PC-9 (cell line): Measurements from ENCODE around the gene EYA3. TPM values are rescaled to one million over a fixed set of nuclear protein-coding genes. Genes with fewer than 3 reads are reported as not detected.

Experiments used
- BruUV-seq: library from RNA; stranded (reverse); fragments of 400-500 nt; replicated peaks from 2 replicates; lab custom pipeline; 2021; lab: Mats Ljungman, UMichigan
- CTCF ChIA-PET: fragments of 300-600 bp; sonication (Branson Sonifier 250); formaldehyde crosslinking; loops from one replicate; lab custom pipeline; 2022; ENCODE audit warnings: antibody characterized with exemption; lab: Charles Lee
- POLR2A ChIA-PET: fragments of 300-600 bp; sonication (Branson Sonifier 250); formaldehyde crosslinking; loops from one replicate; lab custom pipeline; 2022; ENCODE audit warnings: antibody characterized with exemption; ENCODE audit not compliant: unreplicated experiment; lab: Charles Lee
- DNase-seq, 2 experiments: peaks; one replicate each; pipeline versions ENCODE4 v3.0.0 to v3.0.0-alpha.2; 2015 to 2022; ENCODE audit warnings: mixed read lengths in 1 of 2
- H2AFZ ChIP-seq: fragments of 200-600 bp; sonication (generic); 2 replicates; pipeline ENCODE4 v1.8.1; 2017; ENCODE audit warnings: antibody characterized with exemption
- H3F3A ChIP-seq: fragments of 200-600 bp; sonication (generic); 2 replicates; pipeline ENCODE4 v1.8.1; 2017; ENCODE audit warnings: antibody characterized with exemption, mild to moderate bottlenecking, low read depth; ENCODE audit not compliant: insufficient read depth
- H3K27ac ChIP-seq: fragments of 200-600 bp; sonication (generic); 2 replicates; pipeline ENCODE4 v1.6.1; 2016; ENCODE audit warnings: mixed run types
- H3K27me3 ChIP-seq: fragments of 200-600 bp; sonication (generic); 2 replicates; pipeline ENCODE4 v1.6.1; 2016; ENCODE audit warnings: low read depth, mixed run types; ENCODE audit not compliant: insufficient read depth
- H3K36me3 ChIP-seq: fragments of 200-600 bp; sonication (generic); 2 replicates; pipeline ENCODE4 v1.6.1; 2016; ENCODE audit warnings: low read depth, mixed run types
- H3K4me1 ChIP-seq: fragments of 200-600 bp; sonication (generic); replicated peaks from 2 replicates; pipeline ENCODE4 v1.6.1; 2016; ENCODE audit warnings: mixed run types; ENCODE audit not compliant: insufficient read depth
- H3K4me2 ChIP-seq: fragments of 200-600 bp; sonication (generic); 2 replicates; pipeline ENCODE4 v1.6.1; 2017; ENCODE audit warnings: mixed run types
- H3K4me3 ChIP-seq: fragments of 200-600 bp; sonication (generic); 2 replicates; pipeline ENCODE4 v1.6.1; 2016; ENCODE audit warnings: mixed run types
- H3K79me2 ChIP-seq: fragments of 200-600 bp; sonication (generic); 2 replicates; pipeline ENCODE4 v1.6.1; 2017; ENCODE audit warnings: low read depth, mixed run types
- H3K9me2 ChIP-seq: fragments of 200-600 bp; sonication (generic); 2 replicates; pipeline ENCODE4 v1.8.1; 2017; ENCODE audit warnings: mild to moderate bottlenecking; ENCODE audit not compliant: insufficient read depth
- H3K9me3 ChIP-seq: fragments of 200-600 bp; sonication (generic); 2 replicates; pipeline ENCODE4 v1.8.1; 2016; ENCODE audit warnings: low read depth; ENCODE audit not compliant: insufficient read depth
- H4K20me1 ChIP-seq: fragments of 200-600 bp; sonication (generic); 2 replicates; pipeline ENCODE4 v1.8.1; 2017; ENCODE audit not compliant: insufficient read depth
- CTCF ChIP-seq: fragments of 200-600 bp; sonication (generic); conservative IDR thresholded peaks from 2 replicates; pipeline ENCODE4 v1.6.1; 2017; ENCODE audit warnings: mixed run types, antibody characterized with exemption, mild to moderate bottlenecking, moderate library complexity
- EZH2 ChIP-seq: fragments of 200-600 bp; sonication (generic); IDR thresholded peaks from 2 replicates; pipeline ENCODE4 v1.8.0; 2017; ENCODE audit warnings: antibody characterized with exemption, low read depth
- intact Hi-C: fragments of 100-400 bp; cut with micrococcal nuclease; formaldehyde crosslinking; loops from one replicate; pipeline ENCODE4 v1.10.0; 2022; ENCODE audit not compliant: unreplicated experiment
- total RNA-seq: library from RNA; stranded (reverse); gene quantifications from 2 replicates; pipeline ENCODE4 v1.2.3, GENCODE V29; 2021

EYA3 gene
- total RNA-seq, 1 experiment from 2014 or later = 19.0 TPM

GRCh38 chr1:27931184-27931583, 157.2 kb downstream of the EYA3 start:
- DNase-seq = no peak
- TF ChIP-seq CTCF = no peak
- no peak for TF ChIP-seq EZH2
- Histone ChIP-seq H3K4me2 (no peak overlapping the region), H3K79me2 (no peaks in the 10 kb centered on the region), H3K9me2 (no peaks in the 10 kb centered on the region), H3K36me3 (no peaks in the 10 kb centered on the region), H3K27me3 (no peaks in the 10 kb centered on the region), H4K20me1 (no peaks in the 10 kb centered on the region), H3K27ac (no peak overlapping the region), H3F3A (no peaks in the 10 kb centered on the region; the same call in 1 of the 2 replicates), H3K9me3 (no peaks in the 10 kb centered on the region), H3K4me3 (no peak overlapping the region), H3K4me1 (peaks cover 11% of the 10 kb centered on the region), H2AFZ (no peak overlapping the region)
- BruUV-seq = no TSS peak
- CTCF ChIA-PET = interaction anchor here (0.7 kb wide), 1 partner anchor 147 kb away, joined by 3 read pairs; no protein-coding TSS in a partner anchor
- intact Hi-C loops = no loop called here
- POLR2A ChIA-PET = interaction anchor here (0.6 kb wide), 1 partner anchor 57 kb away, joined by 4 read pairs; no protein-coding TSS in a partner anchor

- POLR2A ChIA-PET = no interaction called here
Observed at GRCh38 chr1:27928216-27928954, 160.0 kb downstream of the EYA3 start.

GRCh38 chr1:27922272-27922671, 166.1 kb downstream of the EYA3 start:
- no peak for DNase-seq
- Histone ChIP-seq H3K9me3 (no peaks in the 10 kb centered on the region), H3K36me3 (no peaks in the 10 kb centered on the region), H3K27me3 (no peaks in the 10 kb centered on the region), H3F3A (no peaks in the 10 kb centered on the region), H3K4me2 (no peak overlapping the region), H4K20me1 (no peaks in the 10 kb centered on the region), H3K9me2 (no peaks in the 10 kb centered on the region), H2AFZ (no peak overlapping the region), H3K27ac (no peak overlapping the region), H3K79me2 (no peaks in the 10 kb centered on the region), H3K4me3 (no peak overlapping the region), H3K4me1 (no peaks in the 10 kb centered on the region)
- BruUV-seq = no TSS peak
- CTCF ChIA-PET = no interaction called here
- POLR2A ChIA-PET = no interaction called here
- TF ChIP-seq EZH2 (no peak), CTCF (no peak)
- intact Hi-C loops = no loop called here

More at GRCh38 chr1:27928216-27928954, 160.0 kb downstream of the EYA3 start:
- CTCF ChIA-PET = interaction anchor here (0.6 kb wide), 1 partner anchor 71 kb away, joined by 6 read pairs; no protein-coding TSS in a partner anchor
- no TSS peak for BruUV-seq
- H4K20me1 ChIP-seq = no peaks in the 10 kb centered on the region
- no peaks in the 10 kb centered on the region for H3K9me2 ChIP-seq
- no peaks in the 10 kb centered on the region for H3K27me3 ChIP-seq
- no peak overlapping the region for H3K4me3 ChIP-seq
- H3K4me1 ChIP-seq = no peaks in the 10 kb centered on the region
- no peaks in the 10 kb centered on the region for H3K36me3 ChIP-seq
- H2AFZ ChIP-seq = no peak overlapping the region
- no peaks in the 10 kb centered on the region; the same call in 1 of the 2 replicates for H3F3A ChIP-seq
- TF ChIP-seq EZH2 = no peak
- no peak for TF ChIP-seq CTCF
- H3K4me2 ChIP-seq = no peak overlapping the region
- intact Hi-C loops = no loop called here
- no peak for DNase-seq
- no peak overlapping the region for H3K27ac ChIP-seq
- H3K9me3 ChIP-seq = no peaks in the 10 kb centered on the region
- no peaks in the 10 kb centered on the region for H3K79me2 ChIP-seq

Other genes starting within 250 kb of the EYA3 start
- 3.1 and 10.7 TPM in 2 replicates for gene THEMIS2, start 216.1 kb downstream of the EYA3 start, total RNA-seq
- 21.1 and 29.1 TPM in 2 replicates for gene RPA2, start 174.0 kb downstream of the EYA3 start, total RNA-seq
- gene SMPDL3B, start 153.6 kb downstream of the EYA3 start, total RNA-seq = 26.5 and 29.2 TPM in 2 replicates
- gene XKR8, start 128.6 kb downstream of the EYA3 start, total RNA-seq = 4.9 and 5.7 TPM in 2 replicates
- gene PTAFR, start 88.1 kb upstream of the EYA3 start, total RNA-seq = 7.6 and 12.2 TPM in 2 replicates
- 48.4 and 61.4 TPM in 2 replicates for gene DNAJC8, start 144.4 kb upstream of the EYA3 start, total RNA-seq
- 125 and 146 TPM in 2 replicates for gene ATP5IF1, start 147.5 kb upstream of the EYA3 start, total RNA-seq
- 10.3 and 12.2 TPM in 2 replicates for gene SESN2, start 170.9 kb upstream of the EYA3 start, total RNA-seq
- gene MED18, start 240.4 kb upstream of the EYA3 start, total RNA-seq = 18.9 and 21.9 TPM in 2 replicates